Measurements from ENCODE around the gene ZNF638.
"Not testable (repeated sequence)": the region's sequence is repeated elsewhere in the genome, so short reads cannot be mapped to it uniquely, and the experiment has no call there.

Gene ZNF638

DNA sequence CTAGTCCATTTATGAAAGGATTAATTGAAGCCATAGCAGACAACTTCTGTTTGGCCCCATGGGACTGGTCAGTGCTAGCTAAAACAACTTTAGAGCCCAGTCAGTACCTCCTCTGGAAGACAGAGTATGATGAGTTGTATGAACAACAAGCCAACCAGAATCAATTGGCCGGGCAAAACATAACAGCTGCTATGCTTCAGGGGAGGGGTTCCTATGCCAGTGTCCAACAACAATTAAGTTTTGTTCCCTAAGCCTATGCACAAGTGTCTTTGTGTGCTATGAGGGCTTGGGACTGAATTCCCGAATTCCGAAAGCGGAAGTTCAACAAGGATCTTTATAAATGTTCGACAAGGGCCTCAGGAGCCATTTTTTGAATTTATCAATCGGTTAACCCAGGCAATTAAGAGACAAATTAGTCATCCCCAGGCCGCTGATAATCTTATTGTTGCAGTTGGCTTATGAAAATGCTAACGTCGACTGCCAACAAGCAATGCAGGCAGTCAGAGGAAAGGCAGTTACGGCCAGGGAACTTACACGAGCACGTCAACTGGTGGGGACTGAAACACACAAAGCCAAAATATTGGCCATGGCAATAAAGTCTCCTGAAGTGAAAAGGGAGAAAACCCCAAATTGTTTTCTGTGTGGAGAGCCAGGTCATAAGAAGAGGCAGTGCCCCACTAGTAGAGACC lies 57.9 kb downstream of the ZNF638 start:
- no peak overlapping the region for H3K4me3 ChIP-seq (ENCODE audit: low read depth, low read length)

DNA sequence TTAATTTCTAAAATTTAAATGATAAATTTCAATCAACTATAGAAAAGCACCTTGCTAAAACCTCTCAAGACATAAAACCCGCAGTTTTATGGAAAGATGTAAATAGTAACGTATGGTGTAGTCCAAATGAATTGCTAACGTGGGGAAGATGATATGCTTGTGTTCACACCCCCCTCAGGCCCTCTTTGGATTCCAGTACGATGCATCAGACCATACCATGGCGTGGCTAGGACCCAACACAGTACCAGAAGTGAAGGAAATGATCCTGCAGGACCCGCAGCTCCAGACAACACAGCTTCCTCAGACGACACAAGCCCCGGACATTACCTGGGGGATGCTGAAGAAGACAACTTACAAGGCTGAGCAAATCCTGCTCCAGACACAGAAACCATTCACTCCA lies 61.6 kb downstream of the ZNF638 start:
- H3K4me3 ChIP-seq (ENCODE audit: low read depth, low read length) = no peak overlapping the region

DNA sequence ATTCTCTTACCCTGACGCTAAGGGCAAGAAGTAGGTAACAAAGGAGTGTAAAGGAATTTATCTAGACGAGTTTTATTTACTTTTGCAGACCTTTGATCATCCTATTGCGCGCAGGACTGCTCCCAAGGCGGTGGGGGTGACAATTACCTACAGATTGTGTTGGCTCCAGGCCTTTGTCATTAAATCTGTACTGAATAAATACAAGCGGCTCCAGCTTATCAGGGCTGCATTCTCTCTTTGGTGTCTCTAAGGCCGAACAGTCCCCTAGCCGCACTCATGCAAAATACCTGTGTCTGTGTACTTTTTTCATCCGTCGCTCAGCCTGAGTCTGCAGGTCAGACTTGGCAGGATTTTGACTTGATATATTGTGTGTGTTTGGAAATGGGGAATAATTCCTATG lies 63.9 kb downstream of the ZNF638 start:
- no peak overlapping the region for H3K4me3 ChIP-seq (ENCODE audit: low read depth, low read length)

- H3K4me3 ChIP-seq (ENCODE audit: low read depth, low read length) = no peak overlapping the region
Observed at GRCh38 chr2:71402427-71402826, 70.8 kb downstream of the ZNF638 start.

DNA sequence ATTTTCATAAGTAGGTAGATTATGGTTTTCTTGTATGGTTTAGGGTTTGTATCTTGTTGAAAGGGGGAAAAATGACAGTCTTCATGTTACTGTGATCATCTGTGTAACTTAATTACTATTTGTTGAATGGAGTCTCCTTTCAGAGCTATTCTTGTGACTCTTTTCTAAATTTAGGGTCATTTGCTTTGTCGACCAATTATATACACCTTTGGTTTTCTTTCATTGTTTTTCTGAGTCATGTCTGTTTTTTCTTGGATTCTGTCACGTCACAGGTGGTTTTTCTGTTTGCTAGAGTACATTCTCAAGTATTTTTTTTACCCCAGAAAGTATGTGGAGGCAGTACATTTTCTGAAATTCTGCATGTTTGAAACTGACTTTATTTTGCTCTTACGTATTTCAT lies 78.0 kb downstream of the ZNF638 start:
- H3K4me3 ChIP-seq (ENCODE audit: low read depth, low read length) = no peak overlapping the region

DNA sequence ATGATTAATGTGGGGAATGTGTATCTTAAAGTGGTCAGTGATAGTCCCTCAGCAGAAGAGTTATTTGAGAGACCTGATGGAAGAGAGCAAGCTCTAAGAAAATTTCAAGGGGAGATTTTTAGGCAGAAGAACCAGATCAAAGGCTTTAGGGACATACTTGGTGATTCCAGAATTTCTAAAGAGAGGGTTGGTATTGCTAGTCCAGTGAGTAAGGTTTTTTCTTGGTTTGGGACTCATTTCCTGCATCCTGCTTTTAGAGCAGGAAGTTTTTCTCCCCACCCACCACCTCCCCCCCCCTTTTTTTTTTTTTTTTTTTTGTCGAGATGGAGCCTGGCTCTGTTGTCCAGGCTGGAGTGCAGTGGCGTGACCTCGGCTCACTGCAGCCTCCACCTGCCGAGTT lies 79.1 kb downstream of the ZNF638 start:
- H3K4me3 ChIP-seq (ENCODE audit: low read depth, low read length) = no peak overlapping the region

DNA sequence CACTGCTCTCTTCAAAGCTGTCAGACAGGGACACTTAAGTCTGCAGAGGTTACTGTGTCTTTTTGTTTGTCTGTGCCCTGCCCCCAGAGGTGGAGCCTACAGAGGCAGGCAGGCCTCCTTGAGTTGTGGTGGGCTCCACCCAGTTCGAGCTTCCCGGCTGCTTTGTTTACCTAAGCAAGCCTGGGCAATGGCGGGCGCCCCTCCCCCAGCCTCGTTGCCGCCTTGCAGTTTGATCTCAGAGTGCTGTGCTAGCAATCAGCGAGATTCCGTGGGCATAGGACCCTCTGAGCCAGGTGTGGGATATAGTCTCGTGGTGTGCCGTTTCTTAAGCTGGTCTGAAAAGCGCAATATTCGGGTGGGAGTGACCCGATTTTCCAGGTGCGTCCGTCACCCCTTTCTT lies 85.3 kb downstream of the ZNF638 start:
- H3K4me3 ChIP-seq (ENCODE audit: low read depth, low read length) = not testable (repeated sequence)

DNA sequence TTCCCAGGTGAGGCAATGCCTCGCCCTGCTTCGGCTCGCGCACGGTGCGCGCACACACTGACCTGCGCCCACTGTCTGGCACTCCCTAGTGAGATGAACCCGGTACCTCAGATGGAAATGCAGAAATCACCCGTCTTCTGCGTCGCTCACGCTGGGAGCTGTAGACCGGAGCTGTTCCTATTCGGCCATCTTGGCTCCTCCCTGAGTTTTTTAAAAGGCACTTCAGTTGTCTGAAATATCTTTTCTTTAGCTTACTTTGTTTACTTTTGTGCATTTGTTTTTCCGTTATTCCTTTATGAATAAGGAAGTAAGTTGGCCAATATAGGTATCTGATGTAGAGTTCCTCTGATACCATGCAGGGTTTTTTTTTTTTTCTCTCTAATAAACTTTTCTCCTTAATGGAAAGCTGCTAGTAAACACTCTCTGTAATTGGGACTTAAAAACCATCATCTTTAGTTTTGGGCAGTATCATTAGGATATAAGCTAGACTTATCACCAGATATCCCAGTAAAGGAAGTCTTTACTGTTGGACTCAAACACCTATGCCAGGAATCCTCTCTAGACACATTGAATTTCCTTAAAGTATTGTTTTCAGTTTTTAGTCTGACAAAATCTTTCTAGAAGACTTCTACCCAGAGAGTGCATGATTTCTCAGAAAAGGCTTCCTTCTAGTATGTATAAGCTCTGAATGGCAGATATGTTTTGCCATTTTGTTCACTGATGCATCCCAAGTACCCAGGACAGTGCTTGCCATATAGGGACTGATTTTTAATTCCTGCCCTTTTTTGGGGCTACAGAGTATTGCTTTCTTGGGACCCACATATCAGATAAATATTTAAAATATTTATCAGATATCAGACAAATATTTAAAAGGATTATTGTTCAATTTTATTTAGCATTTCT lies 86.0 kb downstream of the ZNF638 start:
- H3K4me3 ChIP-seq (ENCODE audit: low read depth, low read length) = peak overlapping the region; percentile 34

DNA sequence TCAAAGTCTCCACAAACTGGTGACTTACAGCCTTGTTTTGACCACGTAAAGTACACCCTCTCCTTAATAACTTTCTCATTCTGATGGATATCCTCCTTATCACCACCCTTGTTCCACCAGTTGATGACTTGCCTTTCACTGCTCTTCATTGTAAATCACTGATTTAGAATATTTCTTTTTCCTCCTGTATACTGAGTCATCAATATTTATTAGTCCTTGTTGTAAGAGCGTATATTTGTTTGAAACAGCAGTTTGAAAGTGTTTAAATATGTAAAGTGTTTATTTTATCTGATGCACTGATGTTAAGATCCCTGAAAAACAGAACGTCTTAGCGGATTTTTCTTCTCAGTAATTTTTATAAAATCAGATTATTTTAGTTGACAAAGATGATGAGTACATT lies 87.6 kb downstream of the ZNF638 start:
- H3K4me3 ChIP-seq (ENCODE audit: low read depth, low read length) = no peak overlapping the region

DNA sequence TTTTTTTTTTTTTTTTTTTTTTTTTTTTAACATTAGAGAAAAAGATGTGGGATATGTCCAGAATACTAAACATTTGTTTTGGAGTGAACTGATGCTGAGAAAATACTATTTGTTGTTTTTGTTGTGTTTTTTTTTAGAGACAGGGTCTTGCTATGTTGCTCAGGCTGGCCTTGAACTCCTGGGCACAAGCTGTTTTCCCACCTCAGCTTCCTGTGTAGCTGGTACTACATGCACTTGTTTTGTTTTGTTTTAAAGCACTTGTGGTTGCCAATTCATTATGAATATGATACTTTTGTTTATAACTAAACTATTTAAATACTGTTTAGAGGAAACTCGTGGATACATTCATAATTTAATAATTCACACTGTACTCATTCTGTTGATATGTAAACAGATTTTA lies 88.4 kb downstream of the ZNF638 start:
- no peak overlapping the region for H3K4me3 ChIP-seq (ENCODE audit: low read depth, low read length)

DNA sequence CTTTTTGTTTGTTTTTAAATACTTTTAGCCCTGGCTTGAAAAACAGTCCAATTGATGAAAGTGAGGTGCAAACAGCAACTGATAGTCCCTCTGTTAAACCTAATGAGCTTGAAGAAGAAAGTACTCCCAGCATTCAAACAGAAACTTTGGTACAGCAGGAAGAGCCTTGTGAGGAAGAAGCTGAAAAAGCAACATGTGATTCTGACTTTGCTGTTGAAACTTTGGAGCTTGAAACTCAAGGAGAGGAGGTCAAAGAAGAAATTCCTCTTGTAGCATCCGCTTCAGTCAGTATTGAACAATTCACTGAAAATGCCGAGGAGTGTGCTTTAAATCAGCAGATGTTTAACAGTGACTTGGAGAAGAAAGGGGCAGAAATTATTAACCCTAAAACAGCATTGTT lies 91.2 kb downstream of the ZNF638 start:
- no peak overlapping the region for H3K4me3 ChIP-seq (ENCODE audit: low read depth, low read length)

DNA sequence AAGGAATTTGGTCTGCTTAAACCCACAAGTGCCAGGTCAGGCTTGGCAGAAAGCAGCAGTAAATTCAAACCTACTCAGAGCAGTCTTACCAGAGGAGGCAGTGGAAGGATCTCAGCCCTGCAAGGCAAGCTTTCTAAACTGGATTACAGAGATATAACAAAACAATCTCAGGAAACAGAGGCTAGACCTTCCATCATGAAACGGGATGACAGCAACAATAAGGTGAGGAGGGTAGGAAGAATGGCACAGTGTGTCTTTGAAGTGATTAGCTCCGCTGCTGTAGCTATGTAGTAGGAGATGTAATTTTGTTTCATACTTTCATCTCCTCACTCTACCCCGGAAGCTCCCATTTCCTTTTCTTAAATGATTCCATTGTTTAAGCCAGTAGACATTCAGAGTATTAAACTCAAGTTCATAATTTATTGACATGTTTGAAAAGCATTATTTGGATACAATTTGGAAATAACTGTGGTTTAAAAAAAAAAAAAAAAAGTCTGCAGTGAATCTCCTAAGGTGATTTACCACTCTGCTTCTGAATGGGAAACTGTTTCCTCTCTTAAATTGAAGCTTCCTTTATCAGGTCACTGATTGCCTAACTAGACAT lies 92.3 kb downstream of the ZNF638 start:
- no peak overlapping the region for H3K4me3 ChIP-seq (ENCODE audit: low read depth, low read length)

DNA sequence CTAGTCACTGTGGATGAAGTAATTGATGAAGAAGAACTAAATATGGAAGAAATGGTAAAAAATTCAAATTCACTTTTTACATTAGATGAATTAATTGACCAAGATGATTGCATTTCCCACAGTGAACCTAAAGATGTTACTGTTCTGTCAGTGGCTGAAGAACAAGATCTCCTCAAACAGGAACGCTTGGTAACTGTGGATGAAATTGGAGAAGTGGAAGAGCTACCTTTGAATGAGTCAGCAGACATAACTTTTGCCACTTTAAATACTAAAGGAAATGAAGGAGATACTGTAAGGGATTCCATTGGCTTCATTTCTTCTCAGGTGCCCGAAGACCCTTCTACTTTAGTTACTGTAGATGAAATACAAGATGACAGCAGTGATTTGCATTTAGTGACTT lies 95.1 kb downstream of the ZNF638 start:
- no peak overlapping the region for H3K4me3 ChIP-seq (ENCODE audit: low read depth, low read length)

DNA sequence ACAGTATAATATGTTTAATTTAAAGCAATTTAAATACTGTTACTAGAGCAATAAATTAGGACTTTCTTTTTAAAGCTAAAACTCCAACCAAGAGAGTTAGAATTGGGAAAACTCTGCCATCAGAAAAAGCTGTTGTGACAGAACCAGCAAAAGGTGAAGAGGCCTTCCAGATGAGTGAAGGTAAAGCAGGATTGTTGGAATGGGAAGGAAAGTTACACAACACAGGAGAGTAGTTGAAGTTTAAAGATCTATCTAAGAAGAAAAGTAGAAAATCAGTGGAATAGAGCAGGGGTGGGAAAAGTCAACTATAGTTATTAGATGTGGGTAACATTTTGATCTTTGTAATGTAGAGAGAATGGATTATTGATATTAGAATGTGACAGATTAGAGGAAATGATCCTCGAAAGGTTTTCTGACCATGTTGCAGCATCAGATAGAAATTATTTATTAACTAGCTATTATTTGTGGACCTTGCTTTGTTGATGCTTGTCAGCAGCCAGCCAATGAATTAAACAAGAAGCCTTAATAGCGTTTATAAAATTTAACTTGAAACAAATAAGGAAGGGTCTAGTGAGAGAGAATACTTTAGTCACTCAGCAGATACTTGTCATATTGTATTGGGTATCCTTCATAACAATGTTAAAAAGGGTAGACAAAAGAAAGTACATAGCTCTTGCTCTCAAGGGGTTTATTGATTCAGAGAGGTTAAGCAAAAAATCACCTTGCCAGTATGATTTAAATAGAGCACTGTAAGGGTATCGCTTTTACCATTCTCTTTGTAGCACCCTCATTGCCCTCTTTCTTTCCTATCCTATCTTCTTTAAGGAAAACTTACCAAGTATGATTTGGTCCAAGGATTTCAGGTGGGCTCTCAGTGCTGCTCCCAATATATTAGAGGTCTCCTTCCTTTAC lies 97.1 kb downstream of the ZNF638 start:
- no peak overlapping the region for H3K4me3 ChIP-seq (ENCODE audit: low read depth, low read length)

GRCh38 chr2:71445142-71445541 lies 113.6 kb downstream of the ZNF638 start:
- not testable (repeated sequence) for H3K4me3 ChIP-seq (ENCODE audit: low read depth, low read length)

GRCh38 chr2:71446505-71446904 lies 114.9 kb downstream of the ZNF638 start:
- no peak overlapping the region for H3K4me3 ChIP-seq (ENCODE audit: low read depth, low read length)

DNA sequence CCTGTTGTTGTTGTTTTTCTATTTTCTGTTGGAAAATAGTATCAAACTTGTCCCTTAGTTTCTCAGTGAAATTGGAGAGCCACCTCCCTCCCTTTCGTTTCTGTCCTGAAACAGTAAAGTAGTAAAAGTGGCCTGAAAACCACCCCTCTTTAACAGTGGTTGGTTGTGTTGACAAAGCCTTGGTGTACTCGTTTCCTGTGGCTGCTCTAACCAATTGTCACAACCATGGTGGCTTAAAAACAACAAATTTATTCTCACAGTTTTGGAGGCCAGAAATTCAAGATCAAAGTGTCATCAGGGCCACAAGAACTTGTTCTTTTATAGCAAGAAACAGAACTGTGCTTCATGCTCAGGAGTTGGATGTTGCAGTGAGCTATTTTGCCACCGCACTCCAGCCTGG lies 117.8 kb downstream of the ZNF638 start:
- H3K4me3 ChIP-seq (ENCODE audit: low read depth, low read length) = no peak overlapping the region

DNA sequence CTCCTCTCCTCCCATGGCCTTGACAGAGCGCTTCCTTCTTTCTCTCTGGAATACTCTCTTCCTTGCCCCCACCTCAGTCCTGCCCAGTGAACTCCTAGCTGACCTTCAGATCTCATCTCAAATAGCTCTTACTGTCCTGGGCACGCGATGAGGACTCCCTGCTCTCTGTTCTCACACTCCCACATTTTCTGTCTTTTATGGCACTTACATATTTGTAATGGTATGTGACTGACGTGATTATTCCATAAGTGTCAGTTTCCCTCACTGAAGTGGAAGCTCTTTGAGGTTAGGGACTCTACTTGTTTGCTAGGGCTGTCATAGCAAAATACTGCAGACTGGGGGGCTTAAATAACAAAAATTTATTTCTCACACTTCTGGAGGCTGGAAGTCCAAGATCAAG lies 120.1 kb downstream of the ZNF638 start:
- no peak overlapping the region for H3K4me3 ChIP-seq (ENCODE audit: low read depth, low read length)

DNA sequence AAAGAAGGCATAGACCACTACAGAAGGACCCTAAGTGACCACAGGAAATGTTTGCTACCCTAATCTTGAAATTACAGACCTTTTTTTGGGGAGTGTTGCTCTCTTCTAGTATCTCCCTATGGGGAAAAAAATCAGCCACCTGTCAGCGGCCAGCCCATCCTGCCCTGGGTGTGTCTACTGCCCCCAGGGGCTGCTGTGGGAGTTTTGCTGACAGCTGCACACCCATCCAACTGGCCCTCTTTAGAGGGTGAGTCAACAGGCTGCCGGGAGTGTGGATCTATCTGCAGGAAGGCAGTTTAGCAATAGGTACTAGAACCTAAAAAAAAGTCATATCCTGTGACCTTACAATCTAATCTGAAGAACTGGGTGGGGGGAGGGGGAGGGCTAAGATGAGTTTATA lies 121.0 kb downstream of the ZNF638 start:
- H3K4me3 ChIP-seq (ENCODE audit: low read depth, low read length) = no peak overlapping the region

DNA sequence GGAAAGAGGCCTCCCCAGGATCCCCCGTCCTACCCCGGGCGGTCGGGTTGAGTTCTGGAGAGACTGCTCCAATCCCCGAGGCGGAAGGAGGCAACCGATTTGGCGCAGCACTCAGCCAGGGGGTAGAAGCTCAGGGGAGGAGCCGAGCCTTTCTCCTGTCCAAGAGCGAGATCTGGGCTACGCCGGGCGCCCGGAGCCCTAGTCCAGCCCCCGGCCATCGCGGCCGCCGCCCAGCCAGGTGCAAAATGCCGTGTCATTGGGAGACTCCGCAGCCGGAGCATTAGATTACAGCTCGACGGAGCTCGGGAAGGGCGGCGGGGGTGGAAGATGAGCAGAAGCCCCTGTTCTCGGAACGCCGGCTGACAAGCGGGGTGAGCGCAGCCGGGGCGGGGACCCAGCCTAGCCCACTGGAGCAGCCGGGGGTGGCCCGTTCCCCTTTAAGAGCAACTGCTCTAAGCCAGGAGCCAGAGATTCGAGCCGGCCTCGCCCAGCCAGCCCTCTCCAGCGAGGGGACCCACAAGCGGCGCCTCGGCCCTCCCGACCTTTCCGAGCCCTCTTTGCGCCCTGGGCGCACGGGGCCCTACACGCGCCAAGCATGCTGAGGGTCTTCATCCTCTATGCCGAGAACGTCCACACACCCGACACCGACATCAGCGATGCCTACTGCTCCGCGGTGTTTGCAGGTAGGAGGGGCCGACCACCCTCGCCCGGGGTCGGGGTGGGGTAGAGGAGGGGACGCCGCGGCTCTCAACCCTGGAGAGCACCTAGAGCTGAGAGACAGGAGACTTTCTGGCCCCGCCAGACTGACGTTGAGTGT lies 122.0 kb downstream of the ZNF638 start, which contains the start of gene DYSF:
Gene DYSF, plus strand, starts transcription at position 158 of the 817 bp plus-strand sequence.
- peak within 1 kb of the TSS; percentile 39 for H3K4me3 ChIP-seq (ENCODE audit: low read depth, low read length)
